IMR-90 (cell line): Measurements from ENCODE around the gene SCN11A. TPM values are rescaled to one million over a fixed set of nuclear protein-coding genes. Genes with fewer than 3 reads are reported as not detected.
A peak's percentile ranks its signal among the peaks of the same experiment; 100 is the strongest.

Source experiments
- ATAC-seq: fragments of 200-7000 bp; cut with Tn5 transposase; 2 replicates; pipeline ENCODE4 v1.9.1; 2020; ENCODE audit warnings: low read depth, mild to moderate bottlenecking, moderate library complexity
- BruUV-seq: library from RNA; stranded (reverse); fragments of 400-500 nt; replicated peaks from 2 replicates; lab custom pipeline; 2021; lab: Mats Ljungman, UMichigan
- CTCF ChIA-PET: fragments of 300-600 bp; formaldehyde crosslinking; extraction: SDS; loops from one replicate; lab custom pipeline; 2021; ENCODE audit warnings: antibody characterized with exemption; lab: Yijun Ruan, JAX
- POLR2A ChIA-PET: fragments of 300-600 bp; sonication (Branson Sonifier 250); formaldehyde crosslinking; loops from one replicate; lab custom pipeline; 2022; ENCODE audit warnings: antibody characterized with exemption; ENCODE audit not compliant: unreplicated experiment; lab: Charles Lee
- DNase-seq: peaks from one replicate; pipeline ENCODE4 v3.0.0; 2013
- H2AFZ ChIP-seq: replicated peaks from 2 replicates; pipeline ENCODE3; 2013; ENCODE audit warnings: low read length, mild to moderate bottlenecking; ENCODE audit not compliant: poor library complexity
- H2AK5ac ChIP-seq: 2 replicates; pipeline ENCODE4 v1.6.1; 2013; ENCODE audit warnings: low read depth, low read length, inconsistent platforms
- H2AK9ac ChIP-seq: replicated peaks from 2 replicates; pipeline ENCODE3; 2013; ENCODE audit warnings: mild to moderate bottlenecking, low read depth, low read length, moderate library complexity; ENCODE audit not compliant: poor library complexity
- H2BK120ac ChIP-seq: 2 replicates; pipeline ENCODE4 v1.6.1; 2013; ENCODE audit warnings: low read depth, low read length, inconsistent platforms
- H2BK15ac ChIP-seq: 3 replicates; pipeline ENCODE4 v1.6.1; 2013; ENCODE audit warnings: low read depth, low read length, inconsistent platforms
- H2BK20ac ChIP-seq: 2 replicates; pipeline ENCODE4 v1.6.1; 2013; ENCODE audit warnings: low read depth, mild to moderate bottlenecking, inconsistent platforms, low read length, moderate library complexity
- H2BK5ac ChIP-seq: 2 replicates; pipeline ENCODE4 v1.6.1; 2013; ENCODE audit warnings: mild to moderate bottlenecking, low read depth, low read length, inconsistent platforms; ENCODE audit not compliant: poor library complexity, severe bottlenecking
- H3K14ac ChIP-seq: replicated peaks from 2 replicates; pipeline ENCODE4 v1.6.1; 2013; ENCODE audit warnings: low read depth, low read length, inconsistent platforms
- H3K18ac ChIP-seq: 2 replicates; pipeline ENCODE4 v1.6.1; 2013; ENCODE audit warnings: low read depth, low read length, control low read depth
- H3K23ac ChIP-seq: 2 replicates; pipeline ENCODE4 v1.6.1; 2013; ENCODE audit warnings: low read depth, low read length, inconsistent platforms
- H3K27ac ChIP-seq: 2 replicates; pipeline ENCODE4 v1.5.1; 2013; ENCODE audit warnings: mild to moderate bottlenecking, control low read depth, low read length; ENCODE audit not compliant: insufficient read depth
- H3K27me3 ChIP-seq: 2 replicates; pipeline ENCODE4 v1.6.1; 2013; ENCODE audit warnings: low read length; ENCODE audit not compliant: control insufficient read depth, insufficient read depth
- H3K36me3 ChIP-seq: 2 replicates; pipeline ENCODE4 v1.6.1; 2013; ENCODE audit warnings: low read length, mixed read lengths; ENCODE audit not compliant: control insufficient read depth, insufficient read depth
- H3K4ac ChIP-seq: 2 replicates; pipeline ENCODE4 v1.6.1; 2013; ENCODE audit warnings: low read depth, low read length, inconsistent platforms
- H3K4me1 ChIP-seq: 2 replicates; pipeline ENCODE4 v1.6.1; 2013; ENCODE audit warnings: low read length, mixed read lengths; ENCODE audit not compliant: control insufficient read depth, insufficient read depth
- H3K4me2 ChIP-seq: 2 replicates; pipeline ENCODE4 v1.6.1; 2013; ENCODE audit warnings: low read depth, mild to moderate bottlenecking, control low read depth, low read length, moderate library complexity
- H3K4me3 ChIP-seq: 2 replicates; pipeline ENCODE4 v1.5.1; 2013; ENCODE audit warnings: low read depth, mild to moderate bottlenecking, control low read depth, low read length, moderate library complexity; ENCODE audit not compliant: insufficient read depth
- H3K56ac ChIP-seq: 2 replicates; pipeline ENCODE4 v1.6.1; 2013; ENCODE audit warnings: low read length, inconsistent platforms; ENCODE audit not compliant: insufficient read depth; ENCODE audit errors: extremely low read depth
- H3K79me1 ChIP-seq, 2 experiments: 2 replicates each; pipeline ENCODE4 v1.6.1; 2013; ENCODE audit warnings: low read length in 2 of 2, inconsistent platforms in 1 of 2, low read depth in 1 of 2
- H3K9ac ChIP-seq: 2 replicates; pipeline ENCODE4 v1.6.1; 2013; ENCODE audit warnings: low read depth, low read length, control low read depth
- H3K9me1 ChIP-seq: 2 replicates; pipeline ENCODE4 v1.6.1; 2013; ENCODE audit warnings: low read length, inconsistent platforms; ENCODE audit not compliant: insufficient read depth
- H3K9me3 ChIP-seq: 2 replicates; pipeline ENCODE4 v1.6.1; 2013; ENCODE audit warnings: low read length; ENCODE audit not compliant: control insufficient read depth, insufficient read depth
- H4K20me1 ChIP-seq: 2 replicates; pipeline ENCODE4 v1.6.1; 2013; ENCODE audit warnings: low read length, inconsistent platforms; ENCODE audit not compliant: insufficient read depth
- H4K5ac ChIP-seq: 2 replicates; pipeline ENCODE4 v1.6.1; 2013; ENCODE audit warnings: mild to moderate bottlenecking, low read depth, low read length, control low read depth
- H4K8ac ChIP-seq, 2 experiments: 2 replicates each; pipeline ENCODE4 v1.6.1; 2013; ENCODE audit warnings: low read depth in 2 of 2, low read length in 2 of 2, control low read depth in 1 of 2, inconsistent platforms in 1 of 2
- H4K91ac ChIP-seq: 2 replicates; pipeline ENCODE4 v1.6.1; 2013; ENCODE audit warnings: low read depth, low read length, inconsistent platforms; ENCODE audit not compliant: insufficient read depth
- CEBPB ChIP-seq: IDR thresholded peaks from 2 replicates; pipeline ENCODE4 v1.6.1; 2012; ENCODE audit warnings: low read depth, low read length, improper control_type of control experiment
- CHD1 ChIP-seq: IDR thresholded peaks from 2 replicates; pipeline ENCODE4 v1.6.1; 2012; ENCODE audit warnings: low read depth, low read length, improper control_type of control experiment
- CTCF ChIP-seq: conservative IDR thresholded peaks from 2 replicates; pipeline ENCODE4 v1.5.1; 2012; ENCODE audit warnings: mild to moderate bottlenecking, low read depth, low read length, improper control_type of control experiment
- ELK1 ChIP-seq: fragments of 150-350 bp; IDR thresholded peaks from 2 replicates; pipeline ENCODE4 v1.6.1; 2016; ENCODE audit warnings: low read depth, mild to moderate bottlenecking, low read length, moderate library complexity, borderline replicate concordance
- FOS ChIP-seq: fragments of 150-350 bp; IDR thresholded peaks from 2 replicates; pipeline ENCODE4 v1.6.1; 2016; ENCODE audit warnings: low read depth, low read length
- MAFK ChIP-seq: IDR thresholded peaks from 2 replicates; pipeline ENCODE4 v1.6.1; 2012; ENCODE audit warnings: low read depth, low read length, improper control_type of control experiment
- MAZ ChIP-seq: IDR thresholded peaks from 2 replicates; pipeline ENCODE4 v1.6.1; 2012; ENCODE audit warnings: low read depth, mild to moderate bottlenecking, low read length, improper control_type of control experiment, moderate library complexity, borderline replicate concordance
- RCOR1 ChIP-seq: IDR thresholded peaks from 2 replicates; pipeline ENCODE4 v1.6.1; 2012; ENCODE audit warnings: mild to moderate bottlenecking, low read length, improper control_type of control experiment; ENCODE audit not compliant: insufficient replicate concordance
- RFX5 ChIP-seq: IDR thresholded peaks from 2 replicates; pipeline ENCODE4 v1.8.0; 2012; ENCODE audit warnings: low read depth, mild to moderate bottlenecking, low read length, moderate library complexity
- SMC3 ChIP-seq: fragments of 150-350 bp; IDR thresholded peaks from 2 replicates; pipeline ENCODE4 v1.6.1; 2016; ENCODE audit warnings: low read depth, mild to moderate bottlenecking, antibody characterized with exemption, low read length, moderate library complexity
- USF2 ChIP-seq: fragments of 150-350 bp; IDR thresholded peaks from 2 replicates; pipeline ENCODE4 v1.6.1; 2017; ENCODE audit warnings: mild to moderate bottlenecking, antibody characterized with exemption, low read length, low read depth
- WGBS, 2 experiments: methylation state at CpG; one replicate each; pipeline versions ENCODE4 v1.1.5 to v1.1.7; 2013; ENCODE audit warnings: missing lambda C conversion rate in 2 of 2; ENCODE audit not compliant: insufficient read length in 1 of 2; ENCODE audit errors: extremely low coverage in 2 of 2; 5-methylcytosine and 5-hydroxymethylcytosine counted together
- dilution Hi-C: fragments of 300-500 bp; cut with HindIII; formaldehyde crosslinking; loops from one replicate; pipeline ENCODE4 v1.14.3; 2018; ENCODE audit warnings: low sequenced_read_pairs; ENCODE audit not compliant: unreplicated experiment
- in situ Hi-C: fragments of 300-500 bp; cut with MboI; formaldehyde crosslinking; loops from 3 replicates; pipeline ENCODE4 v1.14.3; 2019; ENCODE audit warnings: low sequenced_read_pairs, inconsistent platforms, mixed read lengths
- intact Hi-C: fragments of 100-400 bp; cut with micrococcal nuclease; formaldehyde crosslinking; loops from 2 replicates; pipeline ENCODE4 v1.10.0; 2022
- polyA plus RNA-seq, 3 experiments: library from polyadenylated mRNA; depleted of rRNA; stranded (reverse); fragments of >200 nt; gene quantifications; 2 replicates each; pipeline ENCODE4 v1.2.3, GENCODE V29; 2012; ENCODE audit warnings: low replicate concordance in 1 of 3
- total RNA-seq: library from RNA; depleted of rRNA; stranded (reverse); fragments of >200 nt; gene quantifications from 2 replicates; pipeline ENCODE4 v1.2.3, GENCODE V29; 2012

Gene SCN11A
- total and polyA plus RNA-seq, 2 of the 4 experiments (the other 2 are of a cell fraction), result under 0.01 to 0.02 TPM

GRCh38 chr3:39013289-39013688, 38.5 kb downstream of the SCN11A start:
- Histone ChIP-seq H3K23ac (no peak overlapping the region), H3K4ac (no peak overlapping the region), H4K5ac (no peak overlapping the region), H3K79me1 (no peaks in the 10 kb centered on the region), H3K27me3 (no peaks in the 10 kb centered on the region), H3K4me3 (no peak overlapping the region), H3K4me1 (no peaks in the 10 kb centered on the region), H4K20me1 (no peaks in the 10 kb centered on the region), H3K4me2 (no peak overlapping the region), H2BK20ac (no peak overlapping the region), H3K36me3 (no peaks in the 10 kb centered on the region), H2AK9ac (no peak overlapping the region), H2AFZ (no peak overlapping the region), H3K27ac (no peak overlapping the region), H4K8ac (no peak overlapping the region), H2BK120ac (no peak overlapping the region), H3K9me1 (no peaks in the 10 kb centered on the region), H3K56ac (no peak overlapping the region), H3K9ac (no peak overlapping the region), H2BK5ac (no peak overlapping the region), H2BK15ac (no peak overlapping the region), H3K18ac (no peak overlapping the region), H2AK5ac (no peak overlapping the region), H3K14ac (no peak overlapping the region), H3K9me3 (no peaks in the 10 kb centered on the region), H4K91ac (no peak overlapping the region)
- in situ Hi-C loops, result no loop called here
- TF ChIP-seq ELK1 (no peak), RCOR1 (no peak), MAZ (no peak), CHD1 (no peak), USF2 (no peak), CTCF (no peak), RFX5 (no peak), MAFK (no peak), CEBPB (no peak), SMC3 (no peak), FOS (no peak)
- dilution Hi-C loops, result no loop called here
- CTCF ChIA-PET, result interaction anchor here (0.9 kb wide), 1 partner anchor 363 kb away, joined by 4 read pairs; no protein-coding TSS in a partner anchor
- POLR2A ChIA-PET, result no interaction called here
- BruUV-seq, result no TSS peak
- intact Hi-C loops, result no loop called here
- no CpG with 5 or more reads among the region's 2 CpGs for WGBS, 2 experiments
- peak; percentile 27; the same call in 1 of the 2 replicates for ATAC-seq
- DNase-seq, result peak; percentile 36
